ENCODE results near the gene CHD6.

CHD6 gene

GRCh38 chr20:41513829-41514228, 104.3 kb downstream of the CHD6 start:
- Histone ChIP-seq H3K27ac (ENCODE audit: extremely low read depth, low read depth, low read length) (no peak overlapping the region), H3K4me1 (ENCODE audit: control insufficient read depth, insufficient read depth, low read length) (no peaks in the 10 kb centered on the region), H3K36me3 (ENCODE audit: control insufficient read depth in 2 of 2, insufficient read depth in 1 of 2, low read length in 2 of 2) (peaks cover 0 to 51% of the 10 kb centered on the region in 2 experiments; a peak in 2 of 3 replicates), H3K9me3 (ENCODE audit: control insufficient read depth, insufficient read depth, low read depth, low read length) (no peaks in the 10 kb centered on the region), H3K4me3 (ENCODE audit: low read depth, low read length) (no peak overlapping the region)
- ChIA-PET POLR2A (no interaction called here), CTCF (no interaction called here)
- TF ChIP-seq ZSCAN23 (tag by site-specific recombination; IDR thresholded peaks at IDR 0.05) (no peak), ZBTB48 (tag by site-specific recombination; IDR thresholded peaks at IDR 0.05) (no peak), ZNF10 (tag by site-specific recombination; IDR thresholded peaks at IDR 0.05) (no peak), ZNF16 (tag by site-specific recombination; IDR thresholded peaks at IDR 0.05; ENCODE audit: low read depth) (no peak), ZNF148 (tag by site-specific recombination; IDR thresholded peaks at IDR 0.05; ENCODE audit: borderline replicate concordance) (no peak), ZNF48 (tag by site-specific recombination; IDR thresholded peaks at IDR 0.05) (no peak), ZBTB21 (tag by site-specific recombination; IDR thresholded peaks at IDR 0.05) (no peak), ZNF785 (tag by site-specific recombination; IDR thresholded peaks at IDR 0.05) (no peak), ZNF792 (tag by site-specific recombination; IDR thresholded peaks at IDR 0.05) (no peak), ZSCAN16 (tag by site-specific recombination; IDR thresholded peaks at IDR 0.05) (no peak), SETDB1 (IDR thresholded peaks at IDR 0.05; ENCODE audit: insufficient read length, low read length) (no peak), ZNF221 (tag by site-specific recombination; IDR thresholded peaks at IDR 0.05; ENCODE audit: borderline replicate concordance) (no peak), HOXD13 (CRISPR knock-in tag; IDR thresholded peaks at IDR 0.05; ENCODE audit: borderline replicate concordance) (no peak), INSM2 (tag by site-specific recombination; IDR thresholded peaks at IDR 0.05) (no peak), ZNF211 (tag by site-specific recombination; IDR thresholded peaks at IDR 0.05; ENCODE audit: low read depth) (no peak), PBX3 (CRISPR knock-in tag; IDR thresholded peaks at IDR 0.05) (no peak), ZNF692 (tag by site-specific recombination; IDR thresholded peaks at IDR 0.05) (no peak)
- TF ChIP-seq, protein P1, sequence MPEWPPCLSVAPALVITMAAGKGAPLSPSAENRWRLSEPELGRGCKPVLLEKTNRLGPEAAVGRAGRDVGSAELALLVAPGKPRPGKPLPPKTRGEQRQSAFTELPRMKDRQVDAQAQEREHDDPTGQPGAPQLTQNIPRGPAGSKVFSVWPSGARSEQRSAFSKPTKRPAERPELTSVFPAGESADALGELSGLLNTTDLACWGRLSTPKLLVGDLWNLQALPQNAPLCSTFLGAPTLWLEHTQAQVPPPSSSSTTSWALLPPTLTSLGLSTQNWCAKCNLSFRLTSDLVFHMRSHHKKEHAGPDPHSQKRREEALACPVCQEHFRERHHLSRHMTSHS (tag by site-specific recombination; IDR thresholded peaks at IDR 0.05) = no peak

DNA sequence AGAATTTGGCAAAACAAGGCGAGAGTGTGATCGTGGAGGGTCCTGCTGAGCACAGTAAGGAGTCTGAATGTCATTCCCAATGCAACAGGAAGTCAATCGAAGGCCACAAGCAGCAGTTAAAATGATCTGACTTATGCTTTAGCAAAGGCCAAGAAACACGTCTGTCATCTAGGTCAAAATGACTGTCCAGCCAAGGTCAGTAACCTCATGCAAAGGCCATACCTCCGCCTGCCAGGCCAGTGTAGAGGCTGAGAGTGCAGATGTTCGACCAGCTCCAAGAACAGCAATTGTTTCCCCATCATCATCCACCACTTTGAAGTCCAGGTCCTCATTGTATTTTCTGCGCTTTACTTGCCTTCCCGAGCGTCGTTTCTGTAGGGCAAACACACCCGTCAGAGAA, 105.6 kb downstream of the CHD6 start:
- CTCF ChIA-PET = interaction anchor here (0.7 kb wide), 1 partner anchor 58 kb away, joined by 3 read pairs; no protein-coding TSS in a partner anchor
- H3K27ac ChIP-seq (ENCODE audit: extremely low read depth, low read depth, low read length) = no peak overlapping the region
- TF ChIP-seq, protein P2, sequence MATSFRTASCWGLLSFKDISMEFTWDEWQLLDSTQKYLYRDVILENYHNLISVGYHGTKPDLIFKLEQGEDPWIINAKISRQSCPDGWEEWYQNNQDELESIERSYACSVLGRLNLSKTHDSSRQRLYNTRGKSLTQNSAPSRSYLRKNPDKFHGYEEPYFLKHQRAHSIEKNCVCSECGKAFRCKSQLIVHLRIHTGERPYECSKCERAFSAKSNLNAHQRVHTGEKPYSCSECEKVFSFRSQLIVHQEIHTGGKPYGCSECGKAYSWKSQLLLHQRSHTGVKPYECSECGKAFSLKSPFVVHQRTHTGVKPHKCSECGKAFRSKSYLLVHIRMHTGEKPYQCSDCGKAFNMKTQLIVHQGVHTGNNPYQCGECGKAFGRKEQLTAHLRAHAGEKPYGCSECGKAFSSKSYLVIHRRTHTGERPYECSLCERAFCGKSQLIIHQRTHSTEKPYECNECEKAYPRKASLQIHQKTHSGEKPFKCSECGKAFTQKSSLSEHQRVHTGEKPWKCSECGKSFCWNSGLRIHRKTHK (tag by site-specific recombination; IDR thresholded peaks at IDR 0.05) = no peak
- TF ChIP-seq ZNF560 (tag by site-specific recombination; IDR thresholded peaks at IDR 0.05; ENCODE audit: borderline replicate concordance) (no peak), ZNF274 (IDR thresholded peaks at IDR 0.05; ENCODE audit: low read length) (no peak), ZNF274 (tag by site-specific recombination; IDR thresholded peaks at IDR 0.05; ENCODE audit: borderline replicate concordance) (no peak), ZNF585B (tag by site-specific recombination; IDR thresholded peaks at IDR 0.05) (no peak), ZNF10 (tag by site-specific recombination; IDR thresholded peaks at IDR 0.05) (no peak), EGR2 (tag by site-specific recombination; IDR thresholded peaks at IDR 0.05; ENCODE audit: low read depth) (no peak), ZNF658 (tag by site-specific recombination; IDR thresholded peaks at IDR 0.05) (no peak), ZNF404 (tag by site-specific recombination; IDR thresholded peaks at IDR 0.05) (no peak), YY1 (tag by site-specific recombination; IDR thresholded peaks at IDR 0.05) (no peak), KLF16 (tag by site-specific recombination; IDR thresholded peaks at IDR 0.05) (no peak)

More for the DNA sequence above, 105.6 kb downstream of the CHD6 start:
- no peaks in the 10 kb centered on the region for H3K4me1 ChIP-seq (ENCODE audit: control insufficient read depth, insufficient read depth, low read length)
- POLR2A ChIA-PET = no interaction called here
- peaks cover 0 to 55% of the 10 kb centered on the region in 2 experiments; a peak in 2 of 3 replicates for H3K36me3 ChIP-seq (ENCODE audit: control insufficient read depth in 2 of 2, insufficient read depth in 1 of 2, low read length in 2 of 2)
- H3K9me3 ChIP-seq (ENCODE audit: control insufficient read depth, insufficient read depth, low read depth, low read length) = no peaks in the 10 kb centered on the region
- H3K4me3 ChIP-seq (ENCODE audit: low read depth, low read length) = no peak overlapping the region
